ENCODE results near the gene FRMD3. TPM values are rescaled to one million over a fixed set of nuclear protein-coding genes. Genes with fewer than 3 reads are reported as not detected.

FRMD3 gene
- total RNA-seq, 1 donor: 0.86 TPM

DNA sequence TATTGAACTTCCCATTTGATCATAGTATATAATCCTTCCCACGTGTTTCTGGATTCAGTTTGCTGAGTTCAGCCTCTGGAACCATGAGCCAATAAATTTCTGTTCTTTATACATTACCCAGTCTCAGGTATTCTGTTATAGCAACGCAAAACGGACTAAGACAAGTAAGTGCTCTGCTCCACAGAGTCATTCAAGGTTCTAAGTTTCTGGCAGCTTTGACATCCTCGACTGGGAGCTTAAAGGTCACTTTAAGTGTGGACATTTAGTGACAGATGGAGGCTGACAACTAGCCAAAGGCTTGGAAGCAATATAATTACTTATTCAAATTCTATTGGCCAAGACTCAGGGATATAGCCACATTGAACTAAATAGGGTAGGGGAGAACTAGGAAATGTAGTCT lies 297.5 kb downstream of the FRMD3 start:
- TF ChIP-seq, protein P1, sequence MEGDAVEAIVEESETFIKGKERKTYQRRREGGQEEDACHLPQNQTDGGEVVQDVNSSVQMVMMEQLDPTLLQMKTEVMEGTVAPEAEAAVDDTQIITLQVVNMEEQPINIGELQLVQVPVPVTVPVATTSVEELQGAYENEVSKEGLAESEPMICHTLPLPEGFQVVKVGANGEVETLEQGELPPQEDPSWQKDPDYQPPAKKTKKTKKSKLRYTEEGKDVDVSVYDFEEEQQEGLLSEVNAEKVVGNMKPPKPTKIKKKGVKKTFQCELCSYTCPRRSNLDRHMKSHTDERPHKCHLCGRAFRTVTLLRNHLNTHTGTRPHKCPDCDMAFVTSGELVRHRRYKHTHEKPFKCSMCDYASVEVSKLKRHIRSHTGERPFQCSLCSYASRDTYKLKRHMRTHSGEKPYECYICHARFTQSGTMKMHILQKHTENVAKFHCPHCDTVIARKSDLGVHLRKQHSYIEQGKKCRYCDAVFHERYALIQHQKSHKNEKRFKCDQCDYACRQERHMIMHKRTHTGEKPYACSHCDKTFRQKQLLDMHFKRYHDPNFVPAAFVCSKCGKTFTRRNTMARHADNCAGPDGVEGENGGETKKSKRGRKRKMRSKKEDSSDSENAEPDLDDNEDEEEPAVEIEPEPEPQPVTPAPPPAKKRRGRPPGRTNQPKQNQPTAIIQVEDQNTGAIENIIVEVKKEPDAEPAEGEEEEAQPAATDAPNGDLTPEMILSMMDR (IDR thresholded peaks at IDR 0.05; ENCODE audit: insufficient read depth, low read depth, low read length): no peak
- H3K4me3 ChIP-seq (ENCODE audit: low read depth, low read length): no peak overlapping the region
- DNase-seq (ENCODE audit: low read depth): no peak

DNA sequence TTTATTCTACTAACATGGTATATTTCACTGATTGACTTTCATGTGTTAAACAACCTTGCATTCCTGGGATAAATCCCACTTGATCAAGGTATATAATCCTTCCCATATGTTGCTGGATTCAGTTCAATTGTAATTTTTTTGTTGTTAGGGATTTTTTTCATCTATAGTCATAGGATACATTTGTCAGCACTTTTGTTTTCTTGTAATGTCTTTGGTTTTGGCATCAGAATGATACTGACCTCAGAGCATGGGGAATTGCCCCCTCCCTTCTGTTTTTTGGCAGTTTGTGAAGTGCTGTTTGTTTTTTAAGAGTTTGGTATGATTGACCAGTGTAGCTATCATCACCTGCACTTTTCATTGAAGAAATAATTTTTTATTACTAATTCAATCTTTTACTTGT lies 298.5 kb downstream of the FRMD3 start:
- DNase-seq (ENCODE audit: low read depth): no peak
- TF ChIP-seq, protein P1 (IDR thresholded peaks at IDR 0.05; ENCODE audit: insufficient read depth, low read depth, low read length): no peak
- no peak overlapping the region for H3K4me3 ChIP-seq (ENCODE audit: low read depth, low read length)

GRCh38 chr9:83238871-83239640 lies 299.1 kb downstream of the FRMD3 start:
- no peak for DNase-seq (ENCODE audit: low read depth)
- TF ChIP-seq, protein P1 (IDR thresholded peaks at IDR 0.05; ENCODE audit: insufficient read depth, low read depth, low read length): no peak
- no peak overlapping the region for H3K4me3 ChIP-seq (ENCODE audit: low read depth, low read length)

GRCh38 chr9:83236029-83236696 lies 302.0 kb downstream of the FRMD3 start:
- TF ChIP-seq, protein P1 (IDR thresholded peaks at IDR 0.05; ENCODE audit: insufficient read depth, low read depth, low read length): no peak
- H3K4me3 ChIP-seq (ENCODE audit: low read depth, low read length): no peak overlapping the region
- DNase-seq (ENCODE audit: low read depth): no peak

GRCh38 chr9:83235526-83235925 lies 302.7 kb downstream of the FRMD3 start:
- DNase-seq (ENCODE audit: low read depth): no peak
- TF ChIP-seq, protein P1 (IDR thresholded peaks at IDR 0.05; ENCODE audit: insufficient read depth, low read depth, low read length): no peak
- no peak overlapping the region for H3K4me3 ChIP-seq (ENCODE audit: low read depth, low read length)

GRCh38 chr9:83234541-83234940 lies 303.7 kb downstream of the FRMD3 start:
- no peak for DNase-seq (ENCODE audit: low read depth)
- H3K4me3 ChIP-seq (ENCODE audit: low read depth, low read length): no peak overlapping the region
- TF ChIP-seq, protein P1 (IDR thresholded peaks at IDR 0.05; ENCODE audit: insufficient read depth, low read depth, low read length): no peak
